ENCODE results near the gene PTPRE.

DNA sequence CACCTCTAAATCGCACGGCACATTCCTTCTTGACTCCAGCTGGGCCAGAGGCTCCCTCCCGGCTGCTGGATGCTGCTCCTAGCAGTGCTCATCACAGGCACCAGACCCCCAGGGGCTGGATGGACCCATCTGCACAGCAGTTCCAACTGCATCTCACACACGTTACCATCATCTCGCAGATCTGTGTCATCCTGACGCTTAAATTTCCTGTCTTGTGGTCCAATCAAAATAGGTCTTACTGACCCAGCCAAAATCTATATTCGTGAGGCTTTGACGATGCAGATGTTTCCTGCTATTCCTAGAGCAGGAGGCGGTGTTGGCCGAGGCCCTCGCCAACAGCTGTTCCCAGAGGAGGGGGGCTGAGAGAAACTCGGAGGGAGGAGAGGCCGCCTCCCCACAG is 111.3 kb downstream of the PTPRE start:
- TF ChIP-seq, protein P1, sequence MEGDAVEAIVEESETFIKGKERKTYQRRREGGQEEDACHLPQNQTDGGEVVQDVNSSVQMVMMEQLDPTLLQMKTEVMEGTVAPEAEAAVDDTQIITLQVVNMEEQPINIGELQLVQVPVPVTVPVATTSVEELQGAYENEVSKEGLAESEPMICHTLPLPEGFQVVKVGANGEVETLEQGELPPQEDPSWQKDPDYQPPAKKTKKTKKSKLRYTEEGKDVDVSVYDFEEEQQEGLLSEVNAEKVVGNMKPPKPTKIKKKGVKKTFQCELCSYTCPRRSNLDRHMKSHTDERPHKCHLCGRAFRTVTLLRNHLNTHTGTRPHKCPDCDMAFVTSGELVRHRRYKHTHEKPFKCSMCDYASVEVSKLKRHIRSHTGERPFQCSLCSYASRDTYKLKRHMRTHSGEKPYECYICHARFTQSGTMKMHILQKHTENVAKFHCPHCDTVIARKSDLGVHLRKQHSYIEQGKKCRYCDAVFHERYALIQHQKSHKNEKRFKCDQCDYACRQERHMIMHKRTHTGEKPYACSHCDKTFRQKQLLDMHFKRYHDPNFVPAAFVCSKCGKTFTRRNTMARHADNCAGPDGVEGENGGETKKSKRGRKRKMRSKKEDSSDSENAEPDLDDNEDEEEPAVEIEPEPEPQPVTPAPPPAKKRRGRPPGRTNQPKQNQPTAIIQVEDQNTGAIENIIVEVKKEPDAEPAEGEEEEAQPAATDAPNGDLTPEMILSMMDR (IDR thresholded peaks at IDR 0.05) = no peak
- TF ChIP-seq POLR2A (IDR thresholded peaks at IDR 0.05) = no peak
- TF ChIP-seq POLR2AphosphoS5 (IDR thresholded peaks at IDR 0.05) = no peak

Measured in upper lobe of left lung (tissue), 4 donors.